A549 (cell line): Measurements from ENCODE around the gene CTCFL. TPM values are rescaled to one million over a fixed set of nuclear protein-coding genes. Genes with fewer than 3 reads are reported as not detected.

Experiments used
- ATAC-seq, 2 experiments: fragments of 200-7000 bp in 1 of 2; fragments of >200 bp in 1 of 2; cut with Nextera tagmentation in 1 of 2; cut with Tn5 transposase in 1 of 2; 3 replicates each; pipeline versions ENCODE4 v1.8.0 to v1.9.1; 2018 to 2020; ENCODE audit warnings: mild to moderate bottlenecking in 1 of 2, moderate library complexity in 1 of 2
- CTCF ChIA-PET: fragments of 300-600 bp; sonication (Branson Sonifier 250); formaldehyde crosslinking; extraction: SDS; loops from one replicate; lab custom pipeline; 2021; ENCODE audit warnings: antibody characterized with exemption, inconsistent platforms; lab: Yijun Ruan, JAX
- POLR2A ChIA-PET: fragments of 350-600 bp; formaldehyde crosslinking; extraction: SDS; loops from one replicate; lab custom pipeline; 2021; ENCODE audit warnings: antibody characterized with exemption, inconsistent platforms; lab: Yijun Ruan, JAX
- DNase-seq, 2 experiments: peaks; one replicate each; pipeline versions ENCODE4 v3.0.0 to v3.0.0-alpha.2; 2011 to 2016; ENCODE audit warnings: low read depth in 1 of 2, low spot score in 1 of 2
- FAIRE-seq: peaks from 2 replicates; lab custom pipeline; 2011; peaks lifted over from hg19 to GRCh38; lab: Jason Lieb, UNC
- H3K27ac ChIP-seq, 2 experiments: fragments of >200 bp; sonication (Bioruptor Twin); formaldehyde crosslinking; 3 replicates each; pipeline ENCODE4 v1.5.1; 2016 to 2017
- H3K4me1 ChIP-seq: fragments of >200 bp; sonication (Bioruptor Twin); formaldehyde crosslinking; 3 replicates; pipeline ENCODE4 v1.6.1; 2016
- H3K4me2 ChIP-seq: fragments of >200 bp; sonication (Bioruptor Twin); formaldehyde crosslinking; 3 replicates; pipeline ENCODE4 v1.6.1; 2016
- H3K4me3 ChIP-seq: fragments of >200 bp; sonication (Bioruptor Twin); formaldehyde crosslinking; 3 replicates; pipeline ENCODE4 v1.5.1; 2016
- H3K9me3 ChIP-seq: fragments of >200 bp; sonication (Bioruptor Twin); formaldehyde crosslinking; 3 replicates; pipeline ENCODE4 v1.6.1; 2016
- EHF ChIP-seq: fragments of 250-450 bp; sonication (Bioruptor Pico); IDR thresholded peaks from 2 replicates; pipeline ENCODE4 v1.5.0; 2020; ENCODE audit warnings: mild to moderate bottlenecking
- JUNB ChIP-seq: fragments of >200 bp; sonication (Bioruptor Twin); formaldehyde crosslinking; IDR thresholded peaks from 2 replicates; pipeline ENCODE4 v1.6.1; 2016
- RAD21 ChIP-seq, 2 experiments: fragments of >200 bp in 1 of 2; sonication (Bioruptor Twin) in 1 of 2; formaldehyde crosslinking in 1 of 2; IDR thresholded peaks in 1 of 2; conservative IDR thresholded peaks in 1 of 2; 2 replicates in 1 of 2; 3 replicates in 1 of 2; pipeline ENCODE4 v1.6.1; 2012 to 2018; ENCODE audit warnings: inconsistent platforms in 1 of 2
- ZC3H11A ChIP-seq: fragments of 450-650 bp; IDR thresholded peaks from 2 replicates; pipeline ENCODE4 v1.6.1; 2014; ENCODE audit warnings: antibody characterized with exemption, mild to moderate bottlenecking
- WGBS: methylation state at CpG from one replicate; pipeline ENCODE4 v1.1.6; 2017; ENCODE audit errors: missing lambda C conversion rate; 5-methylcytosine and 5-hydroxymethylcytosine counted together
- polyA plus RNA-seq, 4 experiments: library from polyadenylated mRNA; depleted of rRNA in 3 of 4; stranded (reverse); fragments of >200 nt; fragmentation: RNase III in 1 of 4; extraction: RNeasy Plus Mini Kit Qiagen cat#74134 plus additional on column Dnase treatment in 1 of 4; gene quantifications; 2 replicates in 3 of 4; 3 replicates in 1 of 4; pipeline ENCODE4 v1.2.3, GENCODE V29; 2011 to 2017
- TF ChIP-seq, protein P1 (sequence below): fragments of 200-600 bp; sonication (generic); IDR thresholded peaks from 2 replicates; pipeline ENCODE4 v1.6.1; 2016; ENCODE audit warnings: antibody characterized with exemption, mild to moderate bottlenecking, moderate library complexity
- TF ChIP-seq, protein P2 (sequence below): fragments of 250-450 bp; sonication (Bioruptor Pico); IDR thresholded peaks from 2 replicates; pipeline ENCODE4 v1.5.0; 2021; ENCODE audit warnings: mild to moderate bottlenecking, moderate library complexity, borderline replicate concordance

Gene CTCFL
- polyA plus RNA-seq, 2 of the 4 experiments (the other 2 are of a cell fraction), result 0.03 TPM

DNA sequence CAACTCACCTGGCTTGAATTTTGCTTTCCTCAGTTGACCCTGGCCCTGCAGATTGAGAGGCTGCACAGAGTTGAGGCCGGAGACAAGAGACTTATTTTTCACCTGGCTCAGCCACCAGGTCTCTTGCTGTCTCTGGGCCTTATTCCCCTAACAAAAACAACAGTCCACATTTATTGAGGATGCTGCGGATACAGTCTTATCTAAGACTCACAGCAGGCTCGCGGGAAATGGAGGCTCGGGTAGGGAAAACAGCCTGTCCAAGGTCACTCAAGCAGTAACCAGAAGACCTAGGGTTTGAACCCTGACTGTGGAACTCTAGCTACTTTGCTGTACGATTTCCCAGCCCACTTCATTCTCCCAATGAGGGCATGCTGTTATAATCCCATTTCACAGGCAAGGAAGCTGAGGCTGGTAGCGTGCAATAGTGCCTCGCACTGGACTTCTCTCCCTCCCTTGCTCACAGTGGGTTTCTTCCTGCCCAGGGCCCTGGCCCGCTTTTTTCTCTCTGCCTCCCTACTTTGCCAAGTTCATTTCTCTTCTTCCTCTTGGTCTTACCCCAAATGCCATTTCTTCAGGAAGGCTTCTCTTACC lies 76.1 kb downstream of the CTCFL start:
- ChIA-PET CTCF (interaction anchor here (0.6 kb wide), 1 partner anchor 733 kb away, joined by 3 read pairs; no protein-coding TSS in a partner anchor), POLR2A (no interaction called here)
- ATAC-seq, result no peak
- TF ChIP-seq RAD21 (conservative IDR thresholded peaks at IDR 0.05 in 1 of 2, IDR thresholded peaks at IDR 0.05 in 1 of 2) (no peak), EHF (CRISPR knock-in tag) (no peak), JUNB (no peak), ZC3H11A (no peak)
- TF ChIP-seq, protein P1, sequence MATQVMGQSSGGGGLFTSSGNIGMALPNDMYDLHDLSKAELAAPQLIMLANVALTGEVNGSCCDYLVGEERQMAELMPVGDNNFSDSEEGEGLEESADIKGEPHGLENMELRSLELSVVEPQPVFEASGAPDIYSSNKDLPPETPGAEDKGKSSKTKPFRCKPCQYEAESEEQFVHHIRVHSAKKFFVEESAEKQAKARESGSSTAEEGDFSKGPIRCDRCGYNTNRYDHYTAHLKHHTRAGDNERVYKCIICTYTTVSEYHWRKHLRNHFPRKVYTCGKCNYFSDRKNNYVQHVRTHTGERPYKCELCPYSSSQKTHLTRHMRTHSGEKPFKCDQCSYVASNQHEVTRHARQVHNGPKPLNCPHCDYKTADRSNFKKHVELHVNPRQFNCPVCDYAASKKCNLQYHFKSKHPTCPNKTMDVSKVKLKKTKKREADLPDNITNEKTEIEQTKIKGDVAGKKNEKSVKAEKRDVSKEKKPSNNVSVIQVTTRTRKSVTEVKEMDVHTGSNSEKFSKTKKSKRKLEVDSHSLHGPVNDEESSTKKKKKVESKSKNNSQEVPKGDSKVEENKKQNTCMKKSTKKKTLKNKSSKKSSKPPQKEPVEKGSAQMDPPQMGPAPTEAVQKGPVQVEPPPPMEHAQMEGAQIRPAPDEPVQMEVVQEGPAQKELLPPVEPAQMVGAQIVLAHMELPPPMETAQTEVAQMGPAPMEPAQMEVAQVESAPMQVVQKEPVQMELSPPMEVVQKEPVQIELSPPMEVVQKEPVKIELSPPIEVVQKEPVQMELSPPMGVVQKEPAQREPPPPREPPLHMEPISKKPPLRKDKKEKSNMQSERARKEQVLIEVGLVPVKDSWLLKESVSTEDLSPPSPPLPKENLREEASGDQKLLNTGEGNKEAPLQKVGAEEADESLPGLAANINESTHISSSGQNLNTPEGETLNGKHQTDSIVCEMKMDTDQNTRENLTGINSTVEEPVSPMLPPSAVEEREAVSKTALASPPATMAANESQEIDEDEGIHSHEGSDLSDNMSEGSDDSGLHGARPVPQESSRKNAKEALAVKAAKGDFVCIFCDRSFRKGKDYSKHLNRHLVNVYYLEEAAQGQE, result no peak
- TF ChIP-seq, protein P2, sequence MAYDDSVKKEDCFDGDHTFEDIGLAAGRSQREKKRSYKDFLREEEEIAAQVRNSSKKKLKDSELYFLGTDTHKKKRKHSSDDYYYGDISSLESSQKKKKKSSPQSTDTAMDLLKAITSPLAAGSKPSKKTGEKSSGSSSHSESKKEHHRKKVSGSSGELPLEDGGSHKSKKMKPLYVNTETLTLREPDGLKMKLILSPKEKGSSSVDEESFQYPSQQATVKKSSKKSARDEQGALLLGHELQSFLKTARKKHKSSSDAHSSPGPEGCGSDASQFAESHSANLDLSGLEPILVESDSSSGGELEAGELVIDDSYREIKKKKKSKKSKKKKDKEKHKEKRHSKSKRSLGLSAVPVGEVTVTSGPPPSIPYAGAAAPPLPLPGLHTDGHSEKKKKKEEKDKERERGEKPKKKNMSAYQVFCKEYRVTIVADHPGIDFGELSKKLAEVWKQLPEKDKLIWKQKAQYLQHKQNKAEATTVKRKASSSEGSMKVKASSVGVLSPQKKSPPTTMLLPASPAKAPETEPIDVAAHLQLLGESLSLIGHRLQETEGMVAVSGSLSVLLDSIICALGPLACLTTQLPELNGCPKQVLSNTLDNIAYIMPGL (CRISPR knock-in tag), result no peak
- WGBS, result 76% methylated on average over 9 of the region's 9 CpGs
- no peak overlapping the region for H3K4me3 ChIP-seq
- H3K27ac ChIP-seq, result no peak overlapping the region
- no peak for DNase-seq
- peaks cover 13% of the 10 kb centered on the region; the same call in 2 of the 3 replicates for H3K4me1 ChIP-seq
- no peak for FAIRE-seq
- H3K4me2 ChIP-seq, result no peak overlapping the region
- H3K9me3 ChIP-seq, result peaks cover 5% of the 10 kb centered on the region; the same call in 2 of the 3 replicates

Other genes starting within 250 kb of the CTCFL start
- gene SPO11, start 195.3 kb downstream of the CTCFL start, polyA plus RNA-seq (2011; rRNA removed), result not detected in 2 replicates
- gene SPO11, start 195.3 kb downstream of the CTCFL start, polyA plus RNA-seq (2017; fragmentation: RNase III; extraction: RNeasy Plus Mini Kit Qiagen cat#74134 plus additional on column Dnase treatment), result not detected in 3 replicates
- 69.6 and 73.8 TPM in 2 replicates for gene RAE1, start 173.9 kb downstream of the CTCFL start, polyA plus RNA-seq (2011; rRNA removed)
- gene RAE1, start 173.9 kb downstream of the CTCFL start, polyA plus RNA-seq (2017; fragmentation: RNase III; extraction: RNeasy Plus Mini Kit Qiagen cat#74134 plus additional on column Dnase treatment), result 54.7 to 61.4 TPM (median 55.7 TPM) in 3 replicates
- 6.6 and 7.6 TPM in 2 replicates for gene RBM38, start 133.7 kb downstream of the CTCFL start, polyA plus RNA-seq (2011; rRNA removed)
- 13.0 to 15.7 TPM (median 14.2 TPM) in 3 replicates for gene RBM38, start 133.7 kb downstream of the CTCFL start, polyA plus RNA-seq (2017; fragmentation: RNase III; extraction: RNeasy Plus Mini Kit Qiagen cat#74134 plus additional on column Dnase treatment)
- 0.12 and 0.21 TPM in 2 replicates for gene PCK1, start 36.0 kb upstream of the CTCFL start, polyA plus RNA-seq (2011; rRNA removed)
- 0.04 to 0.07 TPM in 2 of 3 replicates, not detected in the other for gene PCK1, start 36.0 kb upstream of the CTCFL start, polyA plus RNA-seq (2017; fragmentation: RNase III; extraction: RNeasy Plus Mini Kit Qiagen cat#74134 plus additional on column Dnase treatment)
- gene ZBP1, start 95.3 kb upstream of the CTCFL start, polyA plus RNA-seq (2011; rRNA removed), result not detected in 2 replicates
- gene ZBP1, start 95.3 kb upstream of the CTCFL start, polyA plus RNA-seq (2017; fragmentation: RNase III; extraction: RNeasy Plus Mini Kit Qiagen cat#74134 plus additional on column Dnase treatment), result 0.05 to 0.07 TPM (median 0.05 TPM) in 3 replicates
- gene PMEPA1, start 184.9 kb upstream of the CTCFL start, polyA plus RNA-seq (2011; rRNA removed), result 131 and 150 TPM in 2 replicates
- gene PMEPA1, start 184.9 kb upstream of the CTCFL start, polyA plus RNA-seq (2017; fragmentation: RNase III; extraction: RNeasy Plus Mini Kit Qiagen cat#74134 plus additional on column Dnase treatment), result 114 to 152 TPM (median 147 TPM) in 3 replicates